ENCODE measurements around the gene LYSMD4.

- TF ChIP-seq POLR2A (IDR thresholded peaks at IDR 0.05), result no peak
- TF ChIP-seq, protein P1, sequence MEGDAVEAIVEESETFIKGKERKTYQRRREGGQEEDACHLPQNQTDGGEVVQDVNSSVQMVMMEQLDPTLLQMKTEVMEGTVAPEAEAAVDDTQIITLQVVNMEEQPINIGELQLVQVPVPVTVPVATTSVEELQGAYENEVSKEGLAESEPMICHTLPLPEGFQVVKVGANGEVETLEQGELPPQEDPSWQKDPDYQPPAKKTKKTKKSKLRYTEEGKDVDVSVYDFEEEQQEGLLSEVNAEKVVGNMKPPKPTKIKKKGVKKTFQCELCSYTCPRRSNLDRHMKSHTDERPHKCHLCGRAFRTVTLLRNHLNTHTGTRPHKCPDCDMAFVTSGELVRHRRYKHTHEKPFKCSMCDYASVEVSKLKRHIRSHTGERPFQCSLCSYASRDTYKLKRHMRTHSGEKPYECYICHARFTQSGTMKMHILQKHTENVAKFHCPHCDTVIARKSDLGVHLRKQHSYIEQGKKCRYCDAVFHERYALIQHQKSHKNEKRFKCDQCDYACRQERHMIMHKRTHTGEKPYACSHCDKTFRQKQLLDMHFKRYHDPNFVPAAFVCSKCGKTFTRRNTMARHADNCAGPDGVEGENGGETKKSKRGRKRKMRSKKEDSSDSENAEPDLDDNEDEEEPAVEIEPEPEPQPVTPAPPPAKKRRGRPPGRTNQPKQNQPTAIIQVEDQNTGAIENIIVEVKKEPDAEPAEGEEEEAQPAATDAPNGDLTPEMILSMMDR (IDR thresholded peaks at IDR 0.05), result no peak
These were observed 5.0 kb upstream of the LYSMD4 start for GRCh38 chr15:99738021-99738847.

All from uterus (tissue), 2 donors.